HepG2 (cell line): Measurements from ENCODE around the gene PYGB. TPM values are rescaled to one million over a fixed set of nuclear protein-coding genes. Genes with fewer than 3 reads are reported as not detected.
A peak's percentile ranks its signal among the peaks of the same experiment; 100 is the strongest.

Experiments used
- CAMTA2 ChIP-seq: sonication (generic); formaldehyde crosslinking; IDR thresholded peaks from 2 replicates; pipeline ENCODE4 v1.4.0; 2020; ENCODE audit warnings: mild to moderate bottlenecking, missing genetic modification reagents, borderline replicate concordance
- CREM ChIP-seq, 2 experiments: sonication (generic) in 1 of 2; formaldehyde crosslinking in 1 of 2; IDR thresholded peaks; 2 replicates each; pipeline versions ENCODE4 v1.4.0 to v1.6.1; 2016 to 2020; ENCODE audit warnings: antibody characterized with exemption in 1 of 2, mild to moderate bottlenecking in 1 of 2, missing genetic modification reagents in 1 of 2
- ETV6 ChIP-seq: sonication (generic); formaldehyde crosslinking; conservative IDR thresholded peaks from 2 replicates; pipeline ENCODE4 v1.4.0; 2020; ENCODE audit warnings: missing genetic modification reagents
- HES4 ChIP-seq: sonication (generic); formaldehyde crosslinking; IDR thresholded peaks from 2 replicates; pipeline ENCODE4 v1.9.0; 2021; ENCODE audit warnings: mild to moderate bottlenecking, missing genetic modification reagents, borderline replicate concordance
- HNRNPUL1 ChIP-seq: fragments of 200-400 bp; formaldehyde crosslinking; IDR thresholded peaks from 2 replicates; pipeline ENCODE4 v1.6.1; 2017; ENCODE audit warnings: low read depth, mild to moderate bottlenecking, low read length, moderate library complexity
- PHB2 ChIP-seq: fragments of 450-650 bp; IDR thresholded peaks from 2 replicates; pipeline ENCODE4 v1.6.1; 2018; ENCODE audit not compliant: partially characterized antibody
- RBAK ChIP-seq: sonication (generic); formaldehyde crosslinking; IDR thresholded peaks from 2 replicates; pipeline ENCODE4 v1.5.1; 2020; ENCODE audit warnings: mild to moderate bottlenecking, missing genetic modification reagents
- STAT5B ChIP-seq: sonication (generic); formaldehyde crosslinking; IDR thresholded peaks from 2 replicates; pipeline ENCODE4 v1.4.0; 2020; ENCODE audit warnings: missing genetic modification reagents
- ZBTB1 ChIP-seq: sonication (generic); formaldehyde crosslinking; IDR thresholded peaks from 2 replicates; pipeline ENCODE4 v1.4.0; 2020; ENCODE audit warnings: missing genetic modification reagents, borderline replicate concordance
- ZNF264 ChIP-seq: sonication (generic); formaldehyde crosslinking; IDR thresholded peaks from 2 replicates; pipeline ENCODE4 v1.4.0; 2020; ENCODE audit warnings: missing genetic modification reagents
- ZNF343 ChIP-seq: sonication (generic); formaldehyde crosslinking; IDR thresholded peaks from 2 replicates; pipeline ENCODE4 v1.4.0; 2020; ENCODE audit warnings: mild to moderate bottlenecking, missing genetic modification reagents
- polyA plus RNA-seq, 8 experiments: library from polyadenylated mRNA; depleted of rRNA in 3 of 8; stranded (reverse) in 7 of 8; unstranded in 1 of 8; fragments of >200 nt; fragmentation: Illumina TruSeq in 4 of 8; extraction: Trizol in 4 of 8; gene quantifications; 2 replicates each; pipeline versions ENCODE4 v1.2.1 to v1.2.3, GENCODE V29; 2011 to 2016; ENCODE audit warnings: low read depth in 4 of 8, missing spikeins in 1 of 8, mixed read lengths in 1 of 8; ENCODE audit not compliant: insufficient read depth in 1 of 8
- total RNA-seq, 5 experiments: library from RNA; depleted of rRNA; stranded (reverse); fragments of >200 nt; fragmentation: Illumina TruSeq; extraction: Trizol; gene quantifications; 2 replicates each; pipeline ENCODE4 v1.2.3, GENCODE V29; 2016; ENCODE audit warnings: low read depth in 1 of 5
- TF ChIP-seq, protein P1 (sequence below): sonication (generic); formaldehyde crosslinking; IDR thresholded peaks from 2 replicates; pipeline ENCODE4 v1.4.0; 2020; ENCODE audit warnings: missing genetic modification reagents, borderline replicate concordance
- TF ChIP-seq, protein P2 (sequence below): sonication (generic); formaldehyde crosslinking; IDR thresholded peaks from 2 replicates; pipeline ENCODE4 v1.4.0; 2020; ENCODE audit warnings: mild to moderate bottlenecking, low read depth, missing genetic modification reagents
- TF ChIP-seq, protein P3 (sequence below): IDR thresholded peaks from 2 replicates; pipeline ENCODE4 v1.6.1; 2016; ENCODE audit warnings: mild to moderate bottlenecking, missing biosample characterization, missing genetic modification reagents
- TF ChIP-seq, protein P4 (sequence below): sonication (generic); formaldehyde crosslinking; IDR thresholded peaks from 2 replicates; pipeline ENCODE4 v1.4.0; 2020; ENCODE audit warnings: missing genetic modification reagents
- TF ChIP-seq, protein P5 (sequence below): sonication (generic); formaldehyde crosslinking; IDR thresholded peaks from 2 replicates; pipeline ENCODE4 v1.8.0; 2023; ENCODE audit warnings: mild to moderate bottlenecking, missing genetic modification reagents

The PYGB gene
- total and polyA plus RNA-seq, 2 of the 13 experiments (the other 11 are each of a cell fraction or from before 2014, with no cell fraction given) = 24.2 to 86.3 TPM

DNA sequence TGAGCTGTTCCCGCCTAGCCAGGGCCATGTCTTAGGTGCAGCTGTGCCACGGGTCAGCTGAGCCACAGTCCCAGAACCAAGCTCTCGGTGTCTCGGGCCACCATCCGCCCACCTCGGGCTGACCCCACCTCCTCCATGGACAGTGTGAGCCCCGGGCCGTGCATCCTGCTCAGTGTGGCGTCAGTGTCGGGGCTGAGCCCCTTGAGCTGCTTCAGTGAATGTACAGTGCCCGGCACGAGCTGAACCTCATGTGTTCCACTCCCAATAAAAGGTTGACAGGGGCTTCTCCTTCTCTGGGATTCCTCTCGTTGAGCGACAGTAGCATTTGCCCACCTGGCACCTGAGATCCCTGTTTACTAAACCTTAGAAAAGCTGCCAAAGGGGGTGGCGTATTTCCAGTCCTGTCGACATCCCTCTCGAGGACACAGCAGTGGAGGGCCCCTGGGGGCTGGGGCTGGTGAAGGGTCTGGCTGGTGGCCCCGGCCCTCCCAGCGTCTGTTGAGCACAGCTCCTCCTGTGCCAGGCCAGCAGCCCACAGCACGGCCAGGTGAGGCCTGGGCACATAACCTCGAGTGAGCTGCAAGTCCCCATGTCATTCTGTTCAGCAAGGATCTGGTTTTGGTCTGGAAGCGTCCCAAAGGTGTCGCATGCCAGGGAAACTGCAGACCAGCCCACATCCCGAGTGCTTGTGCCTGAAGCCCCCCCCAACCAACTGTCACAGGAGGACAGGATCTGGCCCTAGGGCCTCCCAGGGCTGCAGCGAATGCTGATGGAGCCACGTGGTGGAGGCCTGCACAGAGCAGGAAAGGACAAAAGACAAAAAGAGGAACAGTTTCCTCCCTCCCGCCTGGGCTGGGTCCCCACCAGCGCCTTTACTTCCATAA, 21.2 kb upstream of the PYGB start (continued):
- TF ChIP-seq, protein P1, sequence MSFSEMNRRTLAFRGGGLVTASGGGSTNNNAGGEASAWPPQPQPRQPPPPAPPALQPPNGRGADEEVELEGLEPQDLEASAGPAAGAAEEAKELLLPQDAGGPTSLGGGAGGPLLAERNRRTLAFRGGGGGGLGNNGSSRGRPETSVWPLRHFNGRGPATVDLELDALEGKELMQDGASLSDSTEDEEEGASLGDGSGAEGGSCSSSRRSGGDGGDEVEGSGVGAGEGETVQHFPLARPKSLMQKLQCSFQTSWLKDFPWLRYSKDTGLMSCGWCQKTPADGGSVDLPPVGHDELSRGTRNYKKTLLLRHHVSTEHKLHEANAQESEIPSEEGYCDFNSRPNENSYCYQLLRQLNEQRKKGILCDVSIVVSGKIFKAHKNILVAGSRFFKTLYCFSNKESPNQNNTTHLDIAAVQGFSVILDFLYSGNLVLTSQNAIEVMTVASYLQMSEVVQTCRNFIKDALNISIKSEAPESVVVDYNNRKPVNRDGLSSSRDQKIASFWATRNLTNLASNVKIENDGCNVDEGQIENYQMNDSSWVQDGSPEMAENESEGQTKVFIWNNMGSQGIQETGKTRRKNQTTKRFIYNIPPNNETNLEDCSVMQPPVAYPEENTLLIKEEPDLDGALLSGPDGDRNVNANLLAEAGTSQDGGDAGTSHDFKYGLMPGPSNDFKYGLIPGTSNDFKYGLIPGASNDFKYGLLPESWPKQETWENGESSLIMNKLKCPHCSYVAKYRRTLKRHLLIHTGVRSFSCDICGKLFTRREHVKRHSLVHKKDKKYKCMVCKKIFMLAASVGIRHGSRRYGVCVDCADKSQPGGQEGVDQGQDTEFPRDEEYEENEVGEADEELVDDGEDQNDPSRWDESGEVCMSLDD (CRISPR knock-in tag) = peak; percentile 58; the same call in 1 of the 2 replicates
- peak; percentile 29; the same call in 1 of the 2 replicates for TF ChIP-seq RBAK (CRISPR knock-in tag)
- TF ChIP-seq, protein P2, sequence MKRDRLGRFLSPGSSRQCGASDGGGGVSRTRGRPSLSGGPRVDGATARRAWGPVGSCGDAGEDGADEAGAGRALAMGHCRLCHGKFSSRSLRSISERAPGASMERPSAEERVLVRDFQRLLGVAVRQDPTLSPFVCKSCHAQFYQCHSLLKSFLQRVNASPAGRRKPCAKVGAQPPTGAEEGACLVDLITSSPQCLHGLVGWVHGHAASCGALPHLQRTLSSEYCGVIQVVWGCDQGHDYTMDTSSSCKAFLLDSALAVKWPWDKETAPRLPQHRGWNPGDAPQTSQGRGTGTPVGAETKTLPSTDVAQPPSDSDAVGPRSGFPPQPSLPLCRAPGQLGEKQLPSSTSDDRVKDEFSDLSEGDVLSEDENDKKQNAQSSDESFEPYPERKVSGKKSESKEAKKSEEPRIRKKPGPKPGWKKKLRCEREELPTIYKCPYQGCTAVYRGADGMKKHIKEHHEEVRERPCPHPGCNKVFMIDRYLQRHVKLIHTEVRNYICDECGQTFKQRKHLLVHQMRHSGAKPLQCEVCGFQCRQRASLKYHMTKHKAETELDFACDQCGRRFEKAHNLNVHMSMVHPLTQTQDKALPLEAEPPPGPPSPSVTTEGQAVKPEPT (CRISPR knock-in tag) = peak; percentile 38; the same call in 1 of the 2 replicates
- 0 out of 2 replicates have a peak, but pooled peaks have one; percentile 48 for TF ChIP-seq ZNF264 (CRISPR knock-in tag)
- no peak for TF ChIP-seq PHB2
- 0 out of 2 replicates have a peak, but pooled peaks have one; percentile 42 for TF ChIP-seq CAMTA2 (CRISPR knock-in tag)
- TF ChIP-seq, protein P3, sequence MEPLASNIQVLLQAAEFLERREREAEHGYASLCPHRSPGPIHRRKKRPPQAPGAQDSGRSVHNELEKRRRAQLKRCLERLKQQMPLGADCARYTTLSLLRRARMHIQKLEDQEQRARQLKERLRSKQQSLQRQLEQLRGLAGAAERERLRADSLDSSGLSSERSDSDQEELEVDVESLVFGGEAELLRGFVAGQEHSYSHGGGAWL = peak; percentile 45; the same call in 1 of the 2 replicates
- TF ChIP-seq ETV6 (CRISPR knock-in tag) = 0 out of 2 replicates have a peak, but pooled peaks have one; percentile 22
- no peak for TF ChIP-seq STAT5B (CRISPR knock-in tag)
- 0 out of 2 replicates have a peak, but pooled peaks have one; percentile 82 for TF ChIP-seq HES4 (CRISPR knock-in tag)
- no peak for TF ChIP-seq CREM (IDR thresholded peaks at IDR 0.05)
- TF ChIP-seq CREM (CRISPR knock-in tag; IDR thresholded peaks at IDR 0.05) = no peak
- TF ChIP-seq, protein P4, sequence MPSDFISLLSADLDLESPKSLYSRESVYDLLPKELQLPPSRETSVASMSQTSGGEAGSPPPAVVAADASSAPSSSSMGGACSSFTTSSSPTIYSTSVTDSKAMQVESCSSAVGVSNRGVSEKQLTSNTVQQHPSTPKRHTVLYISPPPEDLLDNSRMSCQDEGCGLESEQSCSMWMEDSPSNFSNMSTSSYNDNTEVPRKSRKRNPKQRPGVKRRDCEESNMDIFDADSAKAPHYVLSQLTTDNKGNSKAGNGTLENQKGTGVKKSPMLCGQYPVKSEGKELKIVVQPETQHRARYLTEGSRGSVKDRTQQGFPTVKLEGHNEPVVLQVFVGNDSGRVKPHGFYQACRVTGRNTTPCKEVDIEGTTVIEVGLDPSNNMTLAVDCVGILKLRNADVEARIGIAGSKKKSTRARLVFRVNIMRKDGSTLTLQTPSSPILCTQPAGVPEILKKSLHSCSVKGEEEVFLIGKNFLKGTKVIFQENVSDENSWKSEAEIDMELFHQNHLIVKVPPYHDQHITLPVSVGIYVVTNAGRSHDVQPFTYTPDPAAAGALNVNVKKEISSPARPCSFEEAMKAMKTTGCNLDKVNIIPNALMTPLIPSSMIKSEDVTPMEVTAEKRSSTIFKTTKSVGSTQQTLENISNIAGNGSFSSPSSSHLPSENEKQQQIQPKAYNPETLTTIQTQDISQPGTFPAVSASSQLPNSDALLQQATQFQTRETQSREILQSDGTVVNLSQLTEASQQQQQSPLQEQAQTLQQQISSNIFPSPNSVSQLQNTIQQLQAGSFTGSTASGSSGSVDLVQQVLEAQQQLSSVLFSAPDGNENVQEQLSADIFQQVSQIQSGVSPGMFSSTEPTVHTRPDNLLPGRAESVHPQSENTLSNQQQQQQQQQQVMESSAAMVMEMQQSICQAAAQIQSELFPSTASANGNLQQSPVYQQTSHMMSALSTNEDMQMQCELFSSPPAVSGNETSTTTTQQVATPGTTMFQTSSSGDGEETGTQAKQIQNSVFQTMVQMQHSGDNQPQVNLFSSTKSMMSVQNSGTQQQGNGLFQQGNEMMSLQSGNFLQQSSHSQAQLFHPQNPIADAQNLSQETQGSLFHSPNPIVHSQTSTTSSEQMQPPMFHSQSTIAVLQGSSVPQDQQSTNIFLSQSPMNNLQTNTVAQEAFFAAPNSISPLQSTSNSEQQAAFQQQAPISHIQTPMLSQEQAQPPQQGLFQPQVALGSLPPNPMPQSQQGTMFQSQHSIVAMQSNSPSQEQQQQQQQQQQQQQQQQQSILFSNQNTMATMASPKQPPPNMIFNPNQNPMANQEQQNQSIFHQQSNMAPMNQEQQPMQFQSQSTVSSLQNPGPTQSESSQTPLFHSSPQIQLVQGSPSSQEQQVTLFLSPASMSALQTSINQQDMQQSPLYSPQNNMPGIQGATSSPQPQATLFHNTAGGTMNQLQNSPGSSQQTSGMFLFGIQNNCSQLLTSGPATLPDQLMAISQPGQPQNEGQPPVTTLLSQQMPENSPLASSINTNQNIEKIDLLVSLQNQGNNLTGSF (CRISPR knock-in tag) = peak; percentile 67; the same call in 1 of the 2 replicates
- 0 out of 2 replicates have a peak, but pooled peaks have one; percentile 64 for TF ChIP-seq ZBTB1 (CRISPR knock-in tag)
- TF ChIP-seq, protein P5, sequence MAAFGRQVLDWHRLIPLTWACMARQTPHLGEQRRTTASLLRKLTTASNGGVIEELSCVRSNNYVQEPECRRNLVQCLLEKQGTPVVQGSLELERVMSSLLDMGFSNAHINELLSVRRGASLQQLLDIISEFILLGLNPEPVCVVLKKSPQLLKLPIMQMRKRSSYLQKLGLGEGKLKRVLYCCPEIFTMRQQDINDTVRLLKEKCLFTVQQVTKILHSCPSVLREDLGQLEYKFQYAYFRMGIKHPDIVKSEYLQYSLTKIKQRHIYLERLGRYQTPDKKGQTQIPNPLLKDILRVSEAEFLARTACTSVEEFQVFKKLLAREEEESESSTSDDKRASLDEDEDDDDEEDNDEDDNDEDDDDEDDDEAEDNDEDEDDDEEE (CRISPR knock-in tag) = peak; percentile 61; the same call in 1 of the 2 replicates
- no peak for TF ChIP-seq HNRNPUL1
- TF ChIP-seq ZNF343 (CRISPR knock-in tag) = peak; percentile 81; the same call in 1 of the 2 replicates
